K562 (cell line): ENCODE measurements around the gene KYAT1. TPM values are rescaled to one million over a fixed set of nuclear protein-coding genes. Genes with fewer than 3 reads are reported as not detected.
A peak's percentile ranks its signal among the peaks of the same experiment; 100 is the strongest.

Experiments used
- ARID3B ChIP-seq: fragments of 250-450 bp; sonication (Bioruptor Pico); IDR thresholded peaks from 2 replicates; pipeline ENCODE4 v1.4.0; 2020; ENCODE audit warnings: borderline replicate concordance
- CBX1 ChIP-seq: sonication (generic); IDR thresholded peaks from 2 replicates; pipeline ENCODE4 v1.6.1; 2016; ENCODE audit warnings: antibody characterized with exemption, low read depth, mild to moderate bottlenecking
- CHAMP1 ChIP-seq: fragments of 450-650 bp; IDR thresholded peaks from 2 replicates; pipeline ENCODE4 v1.6.1; 2016; ENCODE audit warnings: mild to moderate bottlenecking
- DMBX1 ChIP-seq: fragments of 250-450 bp; sonication (Bioruptor Pico); IDR thresholded peaks from 2 replicates; pipeline ENCODE4 v1.8.0; 2022; ENCODE audit warnings: inconsistent platforms, mild to moderate bottlenecking, moderate library complexity, borderline replicate concordance
- EP400 ChIP-seq: fragments of 450-650 bp; IDR thresholded peaks from 2 replicates; pipeline ENCODE4 v1.6.1; 2017; ENCODE audit warnings: antibody characterized with exemption, mild to moderate bottlenecking, moderate library complexity
- ERF ChIP-seq: fragments of 450-650 bp; formaldehyde crosslinking; IDR thresholded peaks from 2 replicates; pipeline ENCODE4 v1.4.0; 2020; ENCODE audit warnings: mild to moderate bottlenecking, mixed read lengths
- ETV5 ChIP-seq: sonication (generic); formaldehyde crosslinking; IDR thresholded peaks from 2 replicates; pipeline ENCODE4 v1.4.0; 2020; ENCODE audit warnings: low read depth, mild to moderate bottlenecking, missing genetic modification reagents
- HCFC1 ChIP-seq: IDR thresholded peaks from 2 replicates; pipeline ENCODE4 v1.6.1; 2012; ENCODE audit warnings: low read depth, low read length, improper control_type of control experiment
- HNRNPH1 ChIP-seq: fragments of 200-400 bp; formaldehyde crosslinking; optimal IDR thresholded peaks from 2 replicates; pipeline ENCODE3; 2017; ENCODE audit warnings: low read depth, mild to moderate bottlenecking, low read length, moderate library complexity
- KAT7 ChIP-seq: sonication (generic); formaldehyde crosslinking; IDR thresholded peaks from 2 replicates; pipeline ENCODE4 v1.8.0; 2022; ENCODE audit warnings: missing genetic modification reagents, mild to moderate bottlenecking, borderline replicate concordance
- KAT8 ChIP-seq: fragments of 450-650 bp; IDR thresholded peaks from 2 replicates; pipeline ENCODE4 v1.6.1; 2016; ENCODE audit warnings: low read depth, mild to moderate bottlenecking
- MLX ChIP-seq, 2 experiments: fragments of 450-650 bp in 1 of 2; sonication (generic) in 1 of 2; formaldehyde crosslinking; conservative IDR thresholded peaks; 2 replicates each; pipeline versions ENCODE4 v1.4.0 to v1.8.1; 2020 to 2022; ENCODE audit warnings: mild to moderate bottlenecking in 1 of 2, missing genetic modification reagents in 1 of 2
- NRF1 ChIP-seq, 2 experiments: fragments of 450-650 bp; IDR thresholded peaks in 1 of 2; conservative IDR thresholded peaks in 1 of 2; 2 replicates each; pipeline ENCODE4 v1.6.1; 2014; ENCODE audit warnings: mild to moderate bottlenecking in 2 of 2
- POLR3G ChIP-seq: IDR thresholded peaks from 2 replicates; pipeline ENCODE4 v1.6.1; 2011; ENCODE audit not compliant: insufficient read length, insufficient replicate concordance; ENCODE audit errors: extremely low read depth
- RBM22 ChIP-seq: fragments of 200-400 bp; formaldehyde crosslinking; IDR thresholded peaks from 2 replicates; pipeline ENCODE4 v1.6.1; 2018; ENCODE audit warnings: low read length, low read depth; ENCODE audit not compliant: poor library complexity, severe bottlenecking
- SIRT6 ChIP-seq: IDR thresholded peaks from one replicate; pipeline ENCODE4 v1.6.1; 2012; ENCODE audit warnings: low read depth, mild to moderate bottlenecking, control low read depth, inconsistent platforms, low read length, moderate library complexity
- SP2 ChIP-seq: IDR thresholded peaks from 2 replicates; pipeline ENCODE4 v1.6.1; 2011; ENCODE audit warnings: mild to moderate bottlenecking, low read depth, low read length, moderate library complexity; ENCODE audit not compliant: poor library complexity, severe bottlenecking; ENCODE audit errors: extremely low read depth
- TOE1 ChIP-seq, 2 experiments: fragments of 450-650 bp in 1 of 2; sonication (generic) in 1 of 2; formaldehyde crosslinking in 1 of 2; IDR thresholded peaks; 2 replicates each; pipeline versions ENCODE4 v1.7.1 to v1.8.0; 2016 to 2022; ENCODE audit warnings: borderline replicate concordance in 2 of 2, mild to moderate bottlenecking in 2 of 2, antibody characterized with exemption in 1 of 2, inconsistent platforms in 1 of 2, low read depth in 1 of 2, missing genetic modification reagents in 1 of 2, moderate library complexity in 1 of 2
- U2AF1 ChIP-seq: fragments of 200-400 bp; formaldehyde crosslinking; optimal IDR thresholded peaks from 2 replicates; pipeline ENCODE3; 2017; ENCODE audit warnings: mild to moderate bottlenecking, low read depth, low read length, moderate library complexity
- ZNF280A ChIP-seq: fragments of 450-650 bp; IDR thresholded peaks from 2 replicates; pipeline ENCODE4 v1.6.1; 2018; ENCODE audit warnings: mild to moderate bottlenecking, low read depth; ENCODE audit not compliant: partially characterized antibody
- polyA plus RNA-seq, 8 experiments: library from polyadenylated mRNA; depleted of rRNA in 4 of 8; stranded (reverse) in 5 of 8; unstranded in 3 of 8; fragments of >200 nt; fragmentation: Nextera tagmentation in 2 of 8; fragmentation: Illumina TruSeq in 1 of 8; extraction: Ambion mirVana in 2 of 8; extraction: Trizol in 1 of 8; gene quantifications; 2 replicates each; pipeline versions ENCODE4 v1.2.1 to v1.2.3, GENCODE V29; 2011 to 2014; ENCODE audit warnings: inconsistent platforms in 1 of 8, missing spikeins in 1 of 8
- total RNA-seq, 7 experiments: library from RNA; depleted of rRNA in 6 of 7; stranded (reverse); fragments of >200 nt in 6 of 7; fragmentation: Illumina TruSeq in 2 of 7; extraction: Trizol in 2 of 7; gene quantifications; 2 replicates each; pipeline versions ENCODE4 v1.2.1 to v1.2.3, GENCODE V29; 2011 to 2021; ENCODE audit warnings: low replicate concordance in 1 of 7

The KYAT1 gene
- total and polyA plus RNA-seq, 9 of the 15 experiments (the other 6 are each of a cell fraction or from before 2014, with no cell fraction given): 6.4 to 16.8 (median 11.1) TPM

GRCh38 chr9:128829477-128830251 lies 52.1 kb downstream of the KYAT1 start, which contains the start of gene SPOUT1 (continued):
- TF ChIP-seq POLR3G (no peak), ARID3B (no peak), CBX1 (peak; percentile 20; the same call in 1 of the 2 replicates), SIRT6 (no peak), DMBX1 (peak; percentile 24; the same call in 1 of the 2 replicates), NRF1 (conservative IDR thresholded peaks at IDR 0.05 in 1 of 2, IDR thresholded peaks at IDR 0.05 in 1 of 2) (peak; percentile 35 to 58; a peak in 3 of 4 replicates), ETV5 (CRISPR knock-in tag) (peak; percentile 78), MLX (CRISPR knock-in tag; conservative IDR thresholded peaks at IDR 0.05) (no peak), KAT7 (no peak), U2AF1 (no peak), KAT8 (no peak; the same call in 1 of the 2 replicates), SP2 (peak; percentile 20), HNRNPH1 (no peak), ZNF280A (no peak), ERF (CRISPR knock-in tag) (no peak), CHAMP1 (no peak), TOE1 (IDR thresholded peaks at IDR 0.05; ENCODE audit: borderline replicate concordance) (no peak), TOE1 (CRISPR knock-in tag; IDR thresholded peaks at IDR 0.05; ENCODE audit: borderline replicate concordance, low read depth) (no peak), HCFC1 (peak; percentile 36; the same call in 1 of the 2 replicates), EP400 (peak; percentile 90), RBM22 (peak; percentile 57)
